Measurements from ENCODE around the gene PIP5K1B. TPM values are rescaled to one million over a fixed set of nuclear protein-coding genes. Genes with fewer than 3 reads are reported as not detected.

The PIP5K1B gene
- total and polyA plus RNA-seq, 2 donors (not counting 1 experiment from before 2014, with no cell fraction given): under 0.01 to 0.03 TPM

GRCh38 chr9:68897577-68898145 is 192.6 kb downstream of the PIP5K1B start:
- H3K4me2 ChIP-seq (ENCODE audit: extremely low read depth, insufficient read depth, low read length): no peak overlapping the region
- no peaks in the 10 kb centered on the region for H3K36me3 ChIP-seq (ENCODE audit: control insufficient read depth, insufficient read depth, low read length)
- no peak overlapping the region for H3K27ac ChIP-seq (ENCODE audit: insufficient read depth, low read length)
- H2AFZ ChIP-seq (ENCODE audit: low read length): no peak overlapping the region
- no peaks in the 10 kb centered on the region for H3K79me2 ChIP-seq (ENCODE audit: control insufficient read depth, insufficient read depth, low read length)
- TF ChIP-seq EZH2 (IDR thresholded peaks at IDR 0.05; ENCODE audit: low read length, missing control alignments): no peak
- TF ChIP-seq, protein P1, sequence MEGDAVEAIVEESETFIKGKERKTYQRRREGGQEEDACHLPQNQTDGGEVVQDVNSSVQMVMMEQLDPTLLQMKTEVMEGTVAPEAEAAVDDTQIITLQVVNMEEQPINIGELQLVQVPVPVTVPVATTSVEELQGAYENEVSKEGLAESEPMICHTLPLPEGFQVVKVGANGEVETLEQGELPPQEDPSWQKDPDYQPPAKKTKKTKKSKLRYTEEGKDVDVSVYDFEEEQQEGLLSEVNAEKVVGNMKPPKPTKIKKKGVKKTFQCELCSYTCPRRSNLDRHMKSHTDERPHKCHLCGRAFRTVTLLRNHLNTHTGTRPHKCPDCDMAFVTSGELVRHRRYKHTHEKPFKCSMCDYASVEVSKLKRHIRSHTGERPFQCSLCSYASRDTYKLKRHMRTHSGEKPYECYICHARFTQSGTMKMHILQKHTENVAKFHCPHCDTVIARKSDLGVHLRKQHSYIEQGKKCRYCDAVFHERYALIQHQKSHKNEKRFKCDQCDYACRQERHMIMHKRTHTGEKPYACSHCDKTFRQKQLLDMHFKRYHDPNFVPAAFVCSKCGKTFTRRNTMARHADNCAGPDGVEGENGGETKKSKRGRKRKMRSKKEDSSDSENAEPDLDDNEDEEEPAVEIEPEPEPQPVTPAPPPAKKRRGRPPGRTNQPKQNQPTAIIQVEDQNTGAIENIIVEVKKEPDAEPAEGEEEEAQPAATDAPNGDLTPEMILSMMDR (conservative IDR thresholded peaks at IDR 0.05 in 1 of 2, IDR thresholded peaks at IDR 0.05 in 1 of 2; ENCODE audit: low read depth in 1 of 2, low read length in 2 of 2): no peak
- DNase-seq (ENCODE audit: low read depth in 2 of 2): no peak
- H3K4me1 ChIP-seq (ENCODE audit: control insufficient read depth, extremely low read depth, insufficient read depth, low read length): no peaks in the 10 kb centered on the region
- H3K9me3 ChIP-seq (ENCODE audit: control insufficient read depth, insufficient read depth, low read depth, low read length): no peaks in the 10 kb centered on the region
- no peaks in the 10 kb centered on the region for H3K27me3 ChIP-seq (ENCODE audit: control insufficient read depth, insufficient read depth, low read length)
- no peak overlapping the region for H3K4me3 ChIP-seq (replicated peaks in 1 of 4; ENCODE audit: control extremely low read depth in 1 of 4, insufficient read depth in 1 of 4, low read depth in 3 of 4, low read length in 4 of 4)
- H4K20me1 ChIP-seq (ENCODE audit: control insufficient read depth, extremely low read depth, insufficient read depth, low read length): no peaks in the 10 kb centered on the region
- no peak overlapping the region for H3K9ac ChIP-seq (ENCODE audit: insufficient read depth, low read length)

- TF ChIP-seq EZH2 (IDR thresholded peaks at IDR 0.05; ENCODE audit: low read length, missing control alignments): no peak
- TF ChIP-seq, protein P1 (conservative IDR thresholded peaks at IDR 0.05 in 1 of 2, IDR thresholded peaks at IDR 0.05 in 1 of 2; ENCODE audit: low read depth in 1 of 2, low read length in 2 of 2): no peak
- Histone ChIP-seq H3K27me3 (ENCODE audit: control insufficient read depth, insufficient read depth, low read length) (no peaks in the 10 kb centered on the region), H3K4me2 (ENCODE audit: extremely low read depth, insufficient read depth, low read length) (no peak overlapping the region), H2AFZ (ENCODE audit: low read length) (no peak overlapping the region), H3K4me3 (replicated peaks in 1 of 4; ENCODE audit: control extremely low read depth in 1 of 4, insufficient read depth in 1 of 4, low read depth in 3 of 4, low read length in 4 of 4) (no peak overlapping the region), H3K36me3 (ENCODE audit: control insufficient read depth, insufficient read depth, low read length) (no peaks in the 10 kb centered on the region), H3K4me1 (ENCODE audit: control insufficient read depth, extremely low read depth, insufficient read depth, low read length) (no peaks in the 10 kb centered on the region), H3K9ac (ENCODE audit: insufficient read depth, low read length) (no peak overlapping the region), H3K79me2 (ENCODE audit: control insufficient read depth, insufficient read depth, low read length) (no peaks in the 10 kb centered on the region), H3K27ac (ENCODE audit: insufficient read depth, low read length) (no peak overlapping the region), H4K20me1 (ENCODE audit: control insufficient read depth, extremely low read depth, insufficient read depth, low read length) (no peaks in the 10 kb centered on the region), H3K9me3 (ENCODE audit: control insufficient read depth, insufficient read depth, low read depth, low read length) (no peaks in the 10 kb centered on the region)
- no peak for DNase-seq (ENCODE audit: low read depth in 2 of 2)
Measured at GRCh38 chr9:68898781-68899439, 193.9 kb downstream of the PIP5K1B start.

GRCh38 chr9:68904454-68904853 is 199.4 kb downstream of the PIP5K1B start:
- Histone ChIP-seq H3K4me1 (ENCODE audit: control insufficient read depth, extremely low read depth, insufficient read depth, low read length) (no peaks in the 10 kb centered on the region), H3K9me3 (ENCODE audit: control insufficient read depth, insufficient read depth, low read depth, low read length) (no peaks in the 10 kb centered on the region), H3K9ac (ENCODE audit: insufficient read depth, low read length) (no peak overlapping the region), H3K4me3 (replicated peaks in 1 of 4; ENCODE audit: control extremely low read depth in 1 of 4, insufficient read depth in 1 of 4, low read depth in 3 of 4, low read length in 4 of 4) (no peak overlapping the region), H4K20me1 (ENCODE audit: control insufficient read depth, extremely low read depth, insufficient read depth, low read length) (no peaks in the 10 kb centered on the region), H3K27me3 (ENCODE audit: control insufficient read depth, insufficient read depth, low read length) (no peaks in the 10 kb centered on the region), H3K4me2 (ENCODE audit: extremely low read depth, insufficient read depth, low read length) (no peak overlapping the region), H3K79me2 (ENCODE audit: control insufficient read depth, insufficient read depth, low read length) (no peaks in the 10 kb centered on the region), H2AFZ (ENCODE audit: low read length) (no peak overlapping the region), H3K27ac (ENCODE audit: insufficient read depth, low read length) (no peak overlapping the region), H3K36me3 (ENCODE audit: control insufficient read depth, insufficient read depth, low read length) (no peaks in the 10 kb centered on the region)
- TF ChIP-seq, protein P1 (conservative IDR thresholded peaks at IDR 0.05 in 1 of 2, IDR thresholded peaks at IDR 0.05 in 1 of 2; ENCODE audit: low read depth in 1 of 2, low read length in 2 of 2): no peak
- TF ChIP-seq EZH2 (IDR thresholded peaks at IDR 0.05; ENCODE audit: low read length, missing control alignments): no peak
- no peak for DNase-seq (ENCODE audit: low read depth in 2 of 2)

All from fibroblast of lung (primary cell).